Effector CD4-positive, alpha-beta T cell (primary cell): ENCODE data around the gene RAB17.
A peak's percentile ranks its signal among the peaks of the same experiment; 100 is the strongest.

Source experiments
- DNase-seq: peaks from one replicate; pipeline ENCODE4 v3.0.0-alpha.2; 2020

RAB17 gene

GRCh38 chr2:237575869-237576862 lies 14.4 kb downstream of the RAB17 start:
- no peak for DNase-seq

- DNase-seq, result no peak
These were observed 15.4 kb downstream of the RAB17 start for GRCh38 chr2:237574894-237575868.

DNA sequence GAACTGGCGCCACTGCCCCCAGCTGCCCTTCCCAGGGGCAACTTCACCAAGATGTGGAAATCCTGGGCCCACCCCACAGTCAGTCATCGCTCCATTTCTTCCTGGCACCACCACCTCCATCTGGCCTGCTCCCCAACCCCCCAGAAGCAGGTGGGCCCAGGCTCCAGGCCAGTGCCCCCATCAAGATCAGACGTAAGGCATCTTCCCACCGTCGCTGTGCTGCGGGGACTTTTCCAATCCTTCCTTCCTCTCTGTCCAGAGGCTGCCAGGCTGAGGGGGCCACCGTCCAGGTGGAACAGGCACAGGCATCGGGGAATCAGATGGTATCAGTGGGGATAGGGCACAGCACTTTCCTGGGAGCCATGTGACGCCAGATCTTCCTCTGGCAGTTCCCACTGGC lies 16.1 kb downstream of the RAB17 start:
- no peak for DNase-seq

DNA sequence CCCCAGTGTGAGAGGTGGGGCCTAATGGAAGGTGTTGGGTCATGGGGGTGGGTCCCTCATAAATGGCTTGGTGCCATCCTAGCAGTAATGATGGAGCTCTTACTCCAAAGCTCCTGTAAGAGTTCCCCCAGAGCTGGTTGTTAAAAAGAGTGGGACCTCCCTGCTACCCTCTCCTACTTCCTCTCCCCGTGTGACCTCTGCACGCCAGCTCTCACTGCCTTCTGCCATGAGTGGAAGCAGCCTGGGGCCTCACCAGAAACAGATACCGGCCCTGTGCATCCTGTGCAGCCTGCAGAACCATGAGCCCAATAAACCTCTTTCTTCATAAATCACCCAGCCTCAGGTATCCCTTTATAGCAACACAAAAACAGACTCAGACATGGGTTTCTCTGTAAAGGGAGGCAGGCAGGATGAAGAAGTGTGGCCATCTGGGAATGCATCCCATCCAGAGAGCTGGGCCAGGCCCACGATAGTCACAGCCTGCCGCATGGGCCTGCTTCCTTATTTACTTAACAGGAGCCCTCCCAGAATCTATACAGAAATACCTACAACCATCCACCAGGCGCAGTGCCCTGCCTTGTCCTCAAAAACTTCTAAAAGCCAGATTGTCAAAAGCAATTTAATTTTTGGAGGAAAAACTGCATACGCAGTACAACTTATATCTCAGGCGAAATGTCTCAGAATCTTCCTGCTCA lies 16.7 kb downstream of the RAB17 start:
- DNase-seq, result no peak

DNA sequence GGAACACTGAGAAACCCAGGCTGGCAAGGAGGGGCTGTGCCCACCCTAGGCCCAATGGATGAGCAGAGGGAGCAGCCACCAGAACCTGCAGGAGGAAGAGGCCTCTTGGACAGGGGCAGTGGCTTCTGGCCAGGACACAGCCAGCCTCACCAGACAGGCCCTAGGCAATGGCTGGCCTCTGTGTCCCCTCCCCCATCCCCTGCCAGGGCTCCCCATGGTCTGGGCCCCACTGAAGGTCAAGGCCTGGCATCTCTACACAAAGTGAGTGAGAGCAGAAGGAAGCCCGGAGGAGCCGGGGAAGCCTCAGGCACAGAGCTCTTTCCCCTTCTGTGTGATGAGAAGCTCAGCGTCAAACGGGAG lies 17.8 kb downstream of the RAB17 start:
- DNase-seq, result no peak

DNA sequence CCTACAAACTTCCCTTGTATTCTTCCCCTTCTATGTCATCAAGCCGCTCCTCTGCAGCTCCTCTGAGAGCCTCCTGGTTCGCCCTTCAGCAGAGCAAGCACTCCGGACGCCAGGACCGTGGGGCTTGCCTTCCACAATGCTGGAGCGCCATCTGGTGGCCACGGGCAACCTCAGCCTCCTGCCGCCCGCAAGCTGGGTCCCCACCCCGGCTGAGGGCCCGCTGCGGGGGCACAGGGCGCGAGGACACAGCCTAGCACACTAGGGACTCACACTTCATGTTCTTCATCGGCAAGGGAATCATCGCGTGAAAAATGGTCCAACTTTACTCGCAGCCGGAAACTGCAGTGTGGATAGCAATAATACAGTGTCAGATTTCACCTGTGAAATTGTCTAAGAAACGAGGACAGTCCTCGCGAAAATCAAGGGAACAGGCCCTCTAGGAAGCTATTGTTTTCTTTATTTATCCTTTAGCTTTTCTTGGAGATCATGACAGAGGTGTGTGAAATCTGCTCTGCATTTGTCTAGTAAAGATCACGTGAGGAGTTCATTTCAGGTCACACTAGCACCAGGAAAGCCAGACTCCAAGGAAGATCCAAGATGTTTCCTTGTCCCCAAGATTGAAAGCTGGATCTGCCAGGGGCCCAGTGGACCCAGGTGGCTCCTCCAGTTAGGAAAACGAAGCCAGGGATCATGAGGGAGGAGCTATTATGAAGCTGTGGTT lies 18.4 kb downstream of the RAB17 start:
- peak; percentile 83 for DNase-seq

DNA sequence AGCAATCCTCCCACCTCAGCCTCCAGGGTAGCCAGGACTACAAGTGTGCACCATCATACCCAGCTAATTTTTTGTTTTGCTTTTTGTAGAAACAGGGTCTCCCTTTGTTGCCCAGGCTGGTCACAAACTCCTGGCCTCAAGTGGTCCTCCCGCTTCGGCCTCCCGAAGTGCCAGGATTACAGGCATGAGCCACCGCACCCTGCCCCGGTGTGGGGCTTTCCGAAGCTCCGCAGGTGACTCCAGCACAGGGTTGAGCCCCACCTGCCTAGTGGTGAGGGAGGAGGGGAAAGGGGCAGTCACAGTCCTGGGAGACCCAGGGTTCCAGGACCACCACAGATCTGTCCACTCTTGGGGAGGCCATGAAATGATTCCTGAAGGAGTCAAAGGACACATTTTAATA lies 19.0 kb downstream of the RAB17 start:
- no peak for DNase-seq

DNA sequence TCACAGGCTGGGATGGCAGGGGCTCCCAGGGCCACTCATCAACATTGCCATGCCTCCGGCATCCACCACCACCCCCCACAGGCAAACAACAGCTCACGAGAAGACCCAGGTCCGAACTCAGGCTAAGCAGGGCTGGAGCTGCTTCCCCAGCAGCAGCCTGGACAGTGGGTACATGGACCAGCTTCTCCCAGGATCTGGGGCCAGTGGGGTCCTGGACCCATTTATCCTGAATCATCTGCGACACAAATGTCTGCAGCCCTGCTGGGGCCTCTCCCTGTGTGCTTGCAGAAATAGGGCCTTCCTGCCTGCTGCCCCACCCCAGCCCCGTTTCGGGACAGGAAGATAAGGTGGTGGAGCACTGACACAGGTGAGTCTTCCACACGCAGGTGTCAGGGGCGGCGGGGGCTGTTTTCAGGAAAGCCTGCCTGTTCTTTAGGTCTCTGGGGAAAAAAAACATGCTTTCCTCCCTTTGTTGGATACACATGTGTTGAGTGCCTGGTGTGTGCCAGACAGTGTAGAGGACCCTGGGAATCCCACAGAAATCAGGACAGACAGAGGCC lies 19.7 kb downstream of the RAB17 start:
- no peak for DNase-seq

- DNase-seq, result no peak
These were observed 20.6 kb downstream of the RAB17 start for GRCh38 chr2:237569896-237570295.

DNA sequence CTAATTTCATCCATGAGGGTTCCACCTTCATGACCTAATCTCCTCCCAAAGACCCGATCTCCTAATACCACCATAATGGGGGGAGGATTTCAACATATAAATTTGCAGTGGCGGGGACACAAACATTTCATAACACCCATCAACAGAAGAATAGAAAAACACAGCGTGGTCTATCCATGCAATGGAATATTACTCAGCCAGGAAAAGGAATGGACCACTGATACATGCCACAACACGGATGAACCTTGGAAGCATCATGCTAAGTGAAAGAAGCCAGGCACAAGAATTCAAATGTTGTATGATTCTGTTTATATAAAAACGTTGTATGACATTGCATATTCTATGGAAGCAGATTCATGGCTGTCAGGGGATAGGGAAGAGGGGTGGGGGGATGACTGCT lies 21.5 kb downstream of the RAB17 start:
- no peak for DNase-seq

- DNase-seq, result no peak
These were observed 22.3 kb downstream of the RAB17 start for GRCh38 chr2:237568121-237568660.

DNA sequence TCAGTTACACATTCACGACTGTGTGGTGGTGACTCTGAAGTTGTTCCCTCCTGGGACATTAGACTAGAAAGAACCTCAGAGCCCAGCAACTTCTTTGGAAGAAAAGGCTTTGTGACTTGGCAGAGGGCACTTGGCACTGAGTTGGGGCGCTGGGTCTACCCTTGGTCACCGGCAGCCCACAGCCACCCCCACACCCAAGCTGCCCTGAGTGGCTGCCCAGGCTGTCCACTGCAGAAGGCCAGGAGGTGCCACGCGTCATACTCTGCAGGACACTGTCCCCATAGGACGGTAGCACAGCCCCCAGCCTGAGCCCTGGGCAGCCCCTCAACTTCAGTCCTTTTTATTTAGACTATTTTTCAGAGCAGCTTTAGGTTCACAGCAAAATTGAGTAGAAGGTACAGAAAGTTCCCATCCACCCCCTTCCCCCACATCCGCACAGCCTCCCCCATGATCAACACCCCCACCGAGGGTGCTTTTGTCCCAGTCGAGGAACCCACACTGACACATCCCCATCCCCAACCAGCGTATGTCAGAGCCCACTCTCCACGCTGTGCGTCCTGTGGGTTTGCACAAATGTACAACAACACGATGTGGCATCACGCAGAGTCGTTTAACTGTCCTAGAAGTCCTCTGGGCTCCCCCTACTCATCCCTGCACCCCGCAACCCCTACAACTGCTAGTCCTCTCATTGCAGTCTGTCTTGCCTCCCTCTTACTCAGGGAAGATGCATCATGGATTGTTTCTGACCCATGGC lies 23.1 kb downstream of the RAB17 start:
- no peak for DNase-seq

- DNase-seq, result no peak
These were observed 23.9 kb downstream of the RAB17 start, which contains the start of gene PRLH for GRCh38 chr2:237566401-237567235. Gene PRLH, plus strand, starts transcription at chr2:237566574. Its CDS starts 0 bp downstream, at chr2:237566574.

- DNase-seq, result no peak
These were observed 24.6 kb downstream of the RAB17 start for GRCh38 chr2:237565974-237566373.

GRCh38 chr2:237564526-237565131 lies 25.9 kb downstream of the RAB17 start:
- DNase-seq, result no peak

DNA sequence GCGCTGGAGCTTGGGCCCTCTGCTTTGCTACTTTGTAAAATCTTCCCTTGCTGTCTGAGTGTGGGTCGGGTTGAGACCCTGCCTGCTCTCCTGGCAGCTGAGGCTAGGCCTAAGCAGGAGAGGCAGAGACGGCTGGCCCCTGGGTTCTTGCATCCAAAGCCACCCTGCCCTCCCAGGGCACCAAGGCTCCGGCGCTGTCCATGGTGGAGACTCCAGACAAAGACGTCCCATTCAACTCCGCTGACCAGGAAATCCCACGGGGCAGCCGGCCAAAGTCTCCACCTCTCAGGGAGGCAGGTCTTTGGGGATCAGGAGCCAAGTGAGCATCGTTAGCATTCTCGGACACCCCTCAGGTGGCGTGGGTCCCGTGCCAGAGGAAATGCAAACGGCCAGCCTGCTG lies 26.7 kb downstream of the RAB17 start:
- no peak for DNase-seq

DNA sequence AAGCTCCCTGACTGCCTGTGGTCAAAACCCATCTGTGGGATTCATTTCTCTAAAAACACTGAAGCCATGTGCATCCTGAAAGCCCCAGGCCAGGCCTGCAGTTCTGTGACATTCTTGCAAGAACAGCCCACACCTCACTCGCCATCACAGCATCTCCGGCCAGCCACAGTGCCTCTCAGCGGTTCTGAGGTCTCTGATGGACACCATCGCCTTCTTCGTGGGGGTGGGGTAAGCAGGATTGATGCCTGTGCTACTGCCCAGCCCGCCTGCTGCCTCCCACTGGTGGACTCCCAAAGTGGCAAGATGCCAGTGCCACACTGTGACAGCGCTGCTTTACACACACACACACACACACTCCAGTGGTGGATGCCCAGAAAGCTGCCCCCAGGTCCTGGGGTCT lies 29.3 kb downstream of the RAB17 start:
- DNase-seq, result no peak

- no peak for DNase-seq
These were observed 31.4 kb downstream of the RAB17 start for GRCh38 chr2:237558961-237559641.

GRCh38 chr2:237557633-237558015 lies 32.9 kb downstream of the RAB17 start:
- DNase-seq, result no peak
